Measurements from ENCODE around the gene BPIFB1.

- TF ChIP-seq, protein P1, sequence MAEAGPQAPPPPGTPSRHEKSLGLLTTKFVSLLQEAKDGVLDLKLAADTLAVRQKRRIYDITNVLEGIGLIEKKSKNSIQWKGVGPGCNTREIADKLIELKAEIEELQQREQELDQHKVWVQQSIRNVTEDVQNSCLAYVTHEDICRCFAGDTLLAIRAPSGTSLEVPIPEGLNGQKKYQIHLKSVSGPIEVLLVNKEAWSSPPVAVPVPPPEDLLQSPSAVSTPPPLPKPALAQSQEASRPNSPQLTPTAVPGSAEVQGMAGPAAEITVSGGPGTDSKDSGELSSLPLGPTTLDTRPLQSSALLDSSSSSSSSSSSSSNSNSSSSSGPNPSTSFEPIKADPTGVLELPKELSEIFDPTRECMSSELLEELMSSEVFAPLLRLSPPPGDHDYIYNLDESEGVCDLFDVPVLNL (IDR thresholded peaks at IDR 0.05; ENCODE audit: low read depth, low read length): no peak
- TF ChIP-seq EP300 (IDR thresholded peaks at IDR 0.05; ENCODE audit: borderline replicate concordance in 1 of 2, control insufficient read depth in 1 of 2, low read depth in 2 of 2, low read length in 2 of 2): no peak
- TF ChIP-seq, protein P2, sequence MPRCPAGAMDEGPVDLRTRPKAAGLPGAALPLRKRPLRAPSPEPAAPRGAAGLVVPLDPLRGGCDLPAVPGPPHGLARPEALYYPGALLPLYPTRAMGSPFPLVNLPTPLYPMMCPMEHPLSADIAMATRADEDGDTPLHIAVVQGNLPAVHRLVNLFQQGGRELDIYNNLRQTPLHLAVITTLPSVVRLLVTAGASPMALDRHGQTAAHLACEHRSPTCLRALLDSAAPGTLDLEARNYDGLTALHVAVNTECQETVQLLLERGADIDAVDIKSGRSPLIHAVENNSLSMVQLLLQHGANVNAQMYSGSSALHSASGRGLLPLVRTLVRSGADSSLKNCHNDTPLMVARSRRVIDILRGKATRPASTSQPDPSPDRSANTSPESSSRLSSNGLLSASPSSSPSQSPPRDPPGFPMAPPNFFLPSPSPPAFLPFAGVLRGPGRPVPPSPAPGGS (IDR thresholded peaks at IDR 0.05; ENCODE audit: borderline replicate concordance, insufficient read depth, low read depth, low read length, poor library complexity, severe bottlenecking): no peak
- no peak for TF ChIP-seq ZNF207 (IDR thresholded peaks at IDR 0.05; ENCODE audit: borderline replicate concordance)
- TF ChIP-seq HDAC2 (IDR thresholded peaks at IDR 0.05): no peak
- TF ChIP-seq BHLHE40 (IDR thresholded peaks at IDR 0.05; ENCODE audit: borderline replicate concordance in 1 of 2, low read depth in 2 of 2, low read length in 1 of 2): no peak
- TF ChIP-seq CTCF (IDR thresholded peaks at IDR 0.05 in 2 of 3, conservative IDR thresholded peaks at IDR 0.05 in 1 of 3; ENCODE audit: control insufficient read depth in 2 of 3, extremely low read depth in 1 of 3, insufficient read depth in 1 of 3, low read depth in 3 of 3, low read length in 3 of 3): no peak
- TF ChIP-seq FOXK2 (IDR thresholded peaks at IDR 0.05): no peak
- no peak for TF ChIP-seq HDAC6 (IDR thresholded peaks at IDR 0.05; ENCODE audit: unreplicated experiment)
- no peak for TF ChIP-seq RFX5 (IDR thresholded peaks at IDR 0.05; ENCODE audit: low read depth, low read length)
- TF ChIP-seq SP1 (IDR thresholded peaks at IDR 0.05; ENCODE audit: low read depth, low read length): no peak
These were observed 5.3 kb upstream of the BPIFB1 start for GRCh38 chr20:33277471-33278441.
